SKM-1 treated with dmso at 0.1 percent for 144 hours (cell line): Measurements from ENCODE around the gene UBR1.

Source experiments
- DNase-seq: peaks from one replicate; lab custom pipeline; 2025; ENCODE audit not compliant: unreplicated experiment; lab: John Stamatoyannopoulos, UW

UBR1 gene

GRCh38 chr15:43107751-43108150 lies 1.9 kb upstream of the UBR1 start:
- DNase-seq: no peak

- DNase-seq: no peak
Measured at GRCh38 chr15:43106486-43106829, 620 bp upstream of the UBR1 start.

GRCh38 chr15:43105077-43105736 lies 631 bp downstream of the UBR1 start:
- DNase-seq: no peak

GRCh38 chr15:43104426-43104825 lies 1.4 kb downstream of the UBR1 start:
- no peak for DNase-seq

- no peak for DNase-seq
Measured at GRCh38 chr15:43103907-43104306, 1.9 kb downstream of the UBR1 start.

GRCh38 chr15:43102187-43102586 lies 3.7 kb downstream of the UBR1 start:
- no peak for DNase-seq

GRCh38 chr15:43100971-43101370 lies 4.9 kb downstream of the UBR1 start:
- no peak for DNase-seq

GRCh38 chr15:43099105-43099845 lies 6.6 kb downstream of the UBR1 start:
- no peak for DNase-seq

- no peak for DNase-seq
Measured at GRCh38 chr15:43096411-43096810, 9.4 kb downstream of the UBR1 start.

- no peak for DNase-seq
Measured at GRCh38 chr15:43095708-43096347, 10.0 kb downstream of the UBR1 start.

- DNase-seq: no peak
Measured at GRCh38 chr15:43095243-43095642, 10.6 kb downstream of the UBR1 start.

- no peak for DNase-seq
Measured at GRCh38 chr15:43094416-43095030, 11.3 kb downstream of the UBR1 start.

GRCh38 chr15:43093026-43093425 lies 12.8 kb downstream of the UBR1 start:
- peak; percentile 34 for DNase-seq

- DNase-seq: no peak
Measured at GRCh38 chr15:43091859-43092258, 14.0 kb downstream of the UBR1 start.

GRCh38 chr15:43086551-43086950 lies 19.3 kb downstream of the UBR1 start:
- no peak for DNase-seq

GRCh38 chr15:43085921-43086320 lies 19.9 kb downstream of the UBR1 start:
- DNase-seq: no peak

- no peak for DNase-seq
Measured at GRCh38 chr15:43082509-43082908, 23.3 kb downstream of the UBR1 start.

GRCh38 chr15:43081283-43081682 lies 24.6 kb downstream of the UBR1 start:
- DNase-seq: no peak

- DNase-seq: no peak
Measured at GRCh38 chr15:43071451-43071850, 34.4 kb downstream of the UBR1 start.

- no peak for DNase-seq
Measured at GRCh38 chr15:43070893-43071292, 34.9 kb downstream of the UBR1 start.

- DNase-seq: no peak
Measured at GRCh38 chr15:43070249-43070648, 35.6 kb downstream of the UBR1 start.
